Camera-type eye (tissue), 1 donor: ENCODE data around the gene RNPEP. TPM values are rescaled to one million over a fixed set of nuclear protein-coding genes. Genes with fewer than 3 reads are reported as not detected.

Experiments
- total RNA-seq: library from RNA; depleted of rRNA; stranded (reverse); fragments of >200 nt; gene quantifications from one replicate; pipeline ENCODE4 v1.2.3, GENCODE V29; 2014

Gene RNPEP
- 39.5 TPM for total RNA-seq

GRCh38 chr1:201982623-201983379 is at the start of gene RNPEP:
Gene RNPEP, plus strand, starts transcription at chr1:201982648. Its CDS starts 19 bp downstream, at chr1:201982667.

GRCh38 chr1:201946224-201946908 is 36.1 kb upstream of the RNPEP start, which contains the start of gene LMOD1:
Gene LMOD1, minus strand, starts transcription at chr1:201946548. Its CDS starts 208 bp downstream, at chr1:201946340.

GRCh38 chr1:201955009-201955728 is 27.3 kb upstream of the RNPEP start, which contains the start of gene TIMM17A:
Gene TIMM17A, plus strand, starts transcription at chr1:201955503. Its CDS starts 24 bp downstream, at chr1:201955527.

DNA sequence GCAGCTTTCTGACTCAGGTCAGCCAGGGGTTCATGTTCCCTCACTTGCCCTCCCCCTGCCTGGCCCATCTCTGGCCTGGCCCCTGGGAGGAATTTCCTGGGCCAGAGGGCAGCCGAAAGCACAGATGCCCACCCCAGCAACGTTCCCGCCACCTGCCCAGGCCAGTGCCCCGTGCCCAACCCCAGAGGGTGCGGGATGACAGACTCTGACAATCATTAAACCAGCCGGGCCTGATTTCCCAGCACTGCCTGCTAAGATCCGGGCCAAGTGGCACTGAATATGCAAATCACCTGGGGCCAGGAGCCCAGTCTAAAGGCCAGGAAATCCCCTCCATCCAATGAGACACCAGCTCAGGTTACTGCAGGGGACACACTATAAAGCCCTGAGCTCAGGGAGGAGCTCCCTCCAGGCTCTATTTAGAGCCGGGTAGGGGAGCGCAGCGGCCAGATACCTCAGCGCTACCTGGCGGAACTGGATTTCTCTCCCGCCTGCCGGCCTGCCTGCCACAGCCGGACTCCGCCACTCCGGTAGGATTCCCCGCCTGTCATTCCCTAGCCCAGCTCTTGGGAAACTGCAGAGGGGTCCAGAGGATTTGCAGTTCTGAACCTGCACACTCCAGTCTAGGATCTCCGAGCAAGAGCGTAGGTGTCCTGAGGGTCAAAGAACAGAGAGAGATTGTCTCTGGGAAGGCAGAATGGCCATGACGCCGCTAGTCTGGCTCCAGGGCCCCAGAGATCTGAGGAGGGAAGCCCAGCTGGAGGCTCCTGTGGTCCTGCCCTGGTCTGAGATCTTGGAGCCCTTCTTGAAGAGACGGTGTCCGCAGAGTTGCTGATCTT is 27.9 kb downstream of the RNPEP start, which contains the start of gene ELF3:
Gene ELF3, plus strand, starts transcription at position 408 of the 836 bp plus-strand sequence. CDS start 550 bp downstream, outside the sequence.

Other genes starting within 250 kb of the RNPEP start
- gene IPO9, start 153.5 kb upstream of the RNPEP start, total RNA-seq, result 59.3 TPM
- gene SHISA4, start 93.8 kb upstream of the RNPEP start, total RNA-seq, result 26.5 TPM
- gene LMOD1, start 36.1 kb upstream of the RNPEP start, total RNA-seq, result 23.3 TPM
- gene TIMM17A, start 27.1 kb upstream of the RNPEP start, total RNA-seq, result 35.5 TPM
- 59.8 TPM for gene ELF3, start 27.9 kb downstream of the RNPEP start, total RNA-seq
- gene GPR37L1, start 140.3 kb downstream of the RNPEP start, total RNA-seq, result 0.88 TPM
- gene ARL8A, start 162.1 kb downstream of the RNPEP start, total RNA-seq, result 36.2 TPM
- gene PTPN7, start 178.0 kb downstream of the RNPEP start, total RNA-seq, result 1.3 TPM
- 3.6 TPM for gene LGR6, start 211.2 kb downstream of the RNPEP start, total RNA-seq